Left lung (tissue), 10 donors: ENCODE data around the gene CACNG4. TPM values are rescaled to one million over a fixed set of nuclear protein-coding genes. Genes with fewer than 3 reads are reported as not detected.

Experiments used
- ATAC-seq: fragments of 200-7000 bp; cut with Tn5 transposase; one replicate; pipeline ENCODE4 v1.9.1; 2020; ENCODE audit warnings: moderate library complexity
- DNase-seq, 4 donors: peaks; one replicate each; pipeline ENCODE4 v3.0.0-alpha.2; 2013 to 2020
- H3K27ac ChIP-seq, 2 donors: fragments of 200-600 bp; sonication (generic) in 1 of 2; one replicate each; pipeline versions ENCODE4 v1.5.0 to v1.8.0; 2020 to 2021
- H3K27me3 ChIP-seq, 2 donors: fragments of 200-600 bp; sonication (generic) in 1 of 2; one replicate each; pipeline versions ENCODE4 v1.5.0 to v1.8.0; 2020 to 2021
- H3K36me3 ChIP-seq, 2 donors: fragments of 200-600 bp; sonication (generic) in 1 of 2; one replicate each; pipeline versions ENCODE4 v1.5.0 to v1.8.0; 2020 to 2021
- H3K4me1 ChIP-seq, 2 donors: fragments of 200-600 bp; one replicate each; pipeline ENCODE4 v1.8.0; 2021
- H3K4me3 ChIP-seq, 2 donors: fragments of 200-600 bp; sonication (generic) in 1 of 2; one replicate each; pipeline versions ENCODE4 v1.5.0 to v1.8.0; 2020 to 2021; ENCODE audit warnings: mild to moderate bottlenecking in 1 of 2
- H3K9me3 ChIP-seq, 2 donors: fragments of 200-600 bp; sonication (generic) in 1 of 2; one replicate each; pipeline versions ENCODE4 v1.5.0 to v1.8.0; 2020 to 2021
- CTCF ChIP-seq, 2 donors: fragments of 200-600 bp; sonication (generic) in 1 of 2; IDR thresholded peaks; one replicate each; pipeline versions ENCODE4 v1.5.0 to v1.8.0; 2021; ENCODE audit warnings: antibody characterized with exemption in 2 of 2
- intact Hi-C, 2 donors: fragments of 100-400 bp; cut with DNase I; formaldehyde crosslinking; loops; one replicate each; pipeline versions ENCODE4 v1.11.2 to v1.14.2; 2022
- polyA plus RNA-seq, 6 donors: library from polyadenylated mRNA; unstranded; fragments of 120-200 nt; gene quantifications; one replicate each; pipeline ENCODE4 v1.2.1, GENCODE V29; 2013; ENCODE audit not compliant: insufficient read length in 6 of 6
- total RNA-seq, 2 donors: library from RNA; stranded (reverse); fragmentation: NEBNext Ultra II Directional; extraction: Animal tissue kit (Norgen Biotek cat#: 25700); gene quantifications; one replicate each; pipeline ENCODE4 v1.2.1, GENCODE V29; 2021
- donor health status: DM: no; HTN: yes; CAD: no.
- donor health status: DM: no; HTN: no; CAD: no.

CACNG4 gene
- total and polyA plus RNA-seq, 8 donors = 1.5 to 6.0 (median 2.6) TPM

DNA sequence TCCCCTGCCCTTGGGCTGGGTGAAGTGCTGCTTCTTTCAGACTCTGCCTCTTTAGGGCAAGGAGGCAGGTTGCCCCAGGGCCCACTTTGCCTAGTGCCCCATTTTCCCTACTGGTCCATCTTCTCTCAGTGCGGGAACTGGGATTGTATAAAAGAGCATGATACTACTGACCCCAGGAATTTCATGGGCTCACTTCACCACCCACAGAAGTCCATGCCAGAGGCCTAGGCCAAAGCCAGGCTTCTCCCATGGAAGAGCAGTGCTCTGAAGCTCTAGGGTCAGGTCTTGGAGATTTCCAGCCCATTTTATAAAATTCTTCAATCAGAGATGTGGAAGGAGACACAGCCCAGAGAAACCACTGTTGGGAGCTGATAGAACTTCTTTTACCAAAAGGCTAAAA is 85.6 kb downstream of the CACNG4 start:
- no peak overlapping the region for H3K27ac ChIP-seq
- no peak for DNase-seq
- no peak for TF ChIP-seq CTCF (IDR thresholded peaks at IDR 0.05)
- H3K4me3 ChIP-seq = no peak overlapping the region
- ATAC-seq = no peak
- H3K36me3 ChIP-seq = no peaks in the 10 kb centered on the region
- H3K4me1 ChIP-seq = no peaks in the 10 kb centered on the region
- no peaks in the 10 kb centered on the region for H3K27me3 ChIP-seq
- intact Hi-C loops = no loop called here
- peaks cover 0 to 32% of the 10 kb centered on the region in 2 donors for H3K9me3 ChIP-seq

DNA sequence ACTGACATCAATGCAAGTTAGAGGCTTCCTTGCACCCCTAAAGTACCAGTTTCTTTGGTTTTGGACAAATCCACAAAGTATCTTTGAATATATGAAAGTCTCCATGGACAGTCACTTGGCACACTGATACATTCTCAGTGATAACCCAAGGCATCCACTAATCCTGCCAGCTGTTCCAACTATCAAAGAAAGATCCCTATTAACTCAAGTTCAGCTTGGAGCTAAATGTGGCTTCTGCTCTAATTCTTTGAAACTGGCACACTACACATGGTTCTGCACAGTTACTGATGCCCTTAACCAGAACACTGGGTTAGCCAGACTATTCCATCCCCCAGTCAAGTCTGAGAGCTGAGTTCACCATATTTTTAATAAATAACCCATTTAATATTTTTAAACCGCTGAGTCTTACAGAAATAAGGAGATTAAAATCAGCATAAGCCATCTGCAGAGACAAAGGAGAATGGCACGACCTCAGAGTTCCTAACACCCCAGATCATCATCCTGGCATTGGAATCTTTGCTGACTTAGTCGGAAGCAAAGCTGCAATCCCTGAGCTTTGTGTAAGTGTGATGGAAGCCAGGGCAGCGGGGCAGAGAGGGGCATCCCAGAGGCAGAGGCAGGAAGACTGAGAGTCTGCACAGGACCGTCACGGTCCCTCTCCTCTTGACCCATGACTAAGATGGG is 86.1 kb downstream of the CACNG4 start:
- Histone ChIP-seq H3K4me3 (no peak overlapping the region), H3K27me3 (no peaks in the 10 kb centered on the region), H3K36me3 (no peaks in the 10 kb centered on the region), H3K4me1 (no peaks in the 10 kb centered on the region), H3K9me3 (peaks cover 0 to 32% of the 10 kb centered on the region in 2 donors), H3K27ac (no peak overlapping the region)
- no peak for ATAC-seq
- TF ChIP-seq CTCF (IDR thresholded peaks at IDR 0.05) = no peak
- DNase-seq = no peak
- intact Hi-C loops = no loop called here

DNA sequence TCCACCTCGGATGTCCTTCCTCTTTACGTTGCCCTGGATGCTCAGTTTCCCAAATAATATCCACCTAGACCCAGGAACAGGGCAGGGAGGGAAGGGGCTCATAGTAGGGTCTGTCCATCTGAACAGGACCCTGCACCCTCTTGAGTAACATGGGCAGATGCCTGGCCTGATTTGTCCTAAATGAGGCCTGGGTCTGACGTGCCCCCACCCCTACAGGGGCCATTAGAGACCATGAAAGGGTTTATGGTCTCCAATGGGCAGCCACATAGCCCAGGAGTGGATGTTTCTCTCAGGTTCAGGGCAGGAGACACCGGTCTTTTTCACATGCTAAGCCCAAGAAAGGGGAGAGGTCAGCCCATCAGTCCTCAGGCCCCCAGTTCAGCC is 86.6 kb downstream of the CACNG4 start:
- no peaks in the 10 kb centered on the region for H3K4me1 ChIP-seq
- DNase-seq = no peak
- no peak overlapping the region for H3K27ac ChIP-seq
- peaks cover 0 to 32% of the 10 kb centered on the region in 2 donors for H3K9me3 ChIP-seq
- ATAC-seq = no peak
- intact Hi-C loops = no loop called here
- no peak overlapping the region for H3K4me3 ChIP-seq
- TF ChIP-seq CTCF (IDR thresholded peaks at IDR 0.05) = no peak
- H3K27me3 ChIP-seq = no peaks in the 10 kb centered on the region
- H3K36me3 ChIP-seq = no peaks in the 10 kb centered on the region

DNA sequence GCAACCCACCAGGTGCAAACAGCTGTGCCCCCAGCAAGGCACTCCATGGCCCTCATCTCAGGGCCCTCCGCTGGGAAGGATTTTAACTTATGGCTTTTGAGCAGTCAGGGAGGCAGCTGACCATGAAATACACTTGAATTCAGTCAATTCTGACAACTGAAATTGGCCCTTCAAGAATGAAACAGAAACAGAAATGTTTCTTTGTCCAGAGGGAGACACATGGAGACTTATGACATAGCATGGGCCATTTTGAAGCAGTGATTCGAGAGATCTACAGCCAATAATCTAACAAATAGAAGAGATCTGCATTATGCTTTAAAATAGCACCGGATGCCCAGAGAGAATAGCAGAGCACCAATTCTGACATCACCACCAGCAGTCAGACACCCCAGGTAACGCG is 87.3 kb downstream of the CACNG4 start:
- intact Hi-C loops = no loop called here
- TF ChIP-seq CTCF (IDR thresholded peaks at IDR 0.05) = no peak
- no peak overlapping the region for H3K4me3 ChIP-seq
- ATAC-seq (no peak), DNase-seq (no peak)
- H3K27me3 ChIP-seq = no peaks in the 10 kb centered on the region
- no peaks in the 10 kb centered on the region for H3K4me1 ChIP-seq
- H3K36me3 ChIP-seq = no peaks in the 10 kb centered on the region
- H3K27ac ChIP-seq = no peak overlapping the region
- H3K9me3 ChIP-seq = peaks cover 0 to 32% of the 10 kb centered on the region in 2 donors

DNA sequence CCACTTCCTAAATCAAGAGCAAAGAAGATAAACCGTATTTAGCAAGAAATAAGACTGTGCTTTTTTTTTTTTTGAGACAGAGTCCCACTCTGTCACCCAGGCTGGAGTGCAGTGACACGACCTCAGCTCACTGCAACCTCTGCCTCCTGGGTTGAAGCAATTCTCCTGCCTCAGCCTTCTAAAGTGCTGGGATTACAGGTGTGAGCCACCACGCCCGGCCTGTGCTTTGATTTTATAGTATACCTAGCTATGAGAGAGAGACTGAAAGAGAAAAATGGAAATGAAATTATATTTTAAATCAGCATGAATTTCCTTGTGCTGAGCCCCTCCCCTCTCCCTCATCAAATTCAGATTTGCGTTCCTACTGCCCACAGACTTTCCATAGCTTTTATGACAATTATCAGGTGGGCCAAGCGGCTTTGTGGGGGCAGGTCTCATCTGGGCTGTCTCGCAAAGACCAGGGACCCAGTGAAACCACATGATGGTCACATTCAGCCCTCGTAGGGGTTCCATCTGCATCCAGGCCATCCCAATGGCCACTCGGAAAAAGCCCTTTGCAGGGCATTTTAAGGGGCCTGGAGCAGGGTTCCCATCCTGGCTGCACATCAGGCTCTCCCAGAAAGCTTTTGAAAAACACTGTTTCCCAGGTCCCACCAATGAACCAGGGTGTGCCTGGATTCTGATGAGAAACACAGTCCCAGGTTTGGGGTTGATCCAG is 88.4 kb downstream of the CACNG4 start:
- Histone ChIP-seq H3K9me3 (peaks cover 0 to 22% of the 10 kb centered on the region in 2 donors), H3K27me3 (no peaks in the 10 kb centered on the region), H3K36me3 (no peaks in the 10 kb centered on the region), H3K4me3 (no peak overlapping the region), H3K4me1 (no peaks in the 10 kb centered on the region), H3K27ac (no peak overlapping the region)
- DNase-seq (no peak), ATAC-seq (no peak)
- intact Hi-C loops = no loop called here
- TF ChIP-seq CTCF (IDR thresholded peaks at IDR 0.05) = no peak
